Mammary epithelial cell (primary cell): ENCODE measurements around the gene SLC46A2.

ENCODE experiments used
- CTCF ChIP-seq, 2 donors: IDR thresholded peaks in 1 of 2; conservative IDR thresholded peaks in 1 of 2; 2 replicates each; pipeline ENCODE4 v1.5.1; 2011 to 2012; ENCODE audit warnings: inconsistent platforms in 2 of 2, low read length in 2 of 2, mild to moderate bottlenecking in 2 of 2, control low read depth in 1 of 2, low read depth in 1 of 2; ENCODE audit not compliant: insufficient read depth in 1 of 2; ENCODE audit errors: extremely low read depth in 1 of 2
- EZH2 ChIP-seq: IDR thresholded peaks from 2 replicates; pipeline ENCODE4 v1.6.1; 2012; ENCODE audit warnings: low read length, inconsistent platforms, borderline replicate concordance

- TF ChIP-seq CTCF (conservative IDR thresholded peaks at IDR 0.05 in 1 of 2, IDR thresholded peaks at IDR 0.05 in 1 of 2; ENCODE audit: extremely low read depth in 1 of 2, insufficient read depth in 1 of 2, low read depth in 1 of 2, low read length in 2 of 2) (no peak), EZH2 (no peak)
Observed at GRCh38 chr9:112881331-112881730, 9.3 kb downstream of the SLC46A2 start.
